Amygdala (tissue), 56 donors: Measurements from ENCODE around the gene MAGIX.

ENCODE experiments used
- DNase-seq, 56 donors: peaks; one replicate each; lab custom pipeline; 2025; lab: John Stamatoyannopoulos, UW

The MAGIX gene

GRCh38 chrX:49178537-49178936, 16.0 kb downstream of the MAGIX start:
- DNase-seq: no peak

- no peak for DNase-seq
These were observed 16.8 kb downstream of the MAGIX start for GRCh38 chrX:49179358-49179757.

- no peak for DNase-seq
These were observed 21.2 kb downstream of the MAGIX start for GRCh38 chrX:49183701-49184281.

- peak in 30 of 56 donors; percentile 6 to 76 (median 20) for DNase-seq
These were observed 22.0 kb downstream of the MAGIX start for GRCh38 chrX:49184294-49185281.

GRCh38 chrX:49186125-49187027, 23.8 kb downstream of the MAGIX start, which contains the start of gene PRICKLE3:
Gene PRICKLE3, minus strand, starts transcription at chrX:49186373. Its CDS starts 76 bp downstream, at chrX:49186297.
- DNase-seq: peak in 39 of 56 donors; percentile 1 to 64 (median 24)

GRCh38 chrX:49187028-49187394, 24.5 kb downstream of the MAGIX start:
- no peak for DNase-seq

GRCh38 chrX:49187526-49187925, 25.0 kb downstream of the MAGIX start:
- DNase-seq: no peak

- no peak for DNase-seq
These were observed 26.0 kb downstream of the MAGIX start for GRCh38 chrX:49188468-49189076.

GRCh38 chrX:49189606-49190005, 27.0 kb downstream of the MAGIX start:
- DNase-seq: no peak

GRCh38 chrX:49190821-49191573, 28.4 kb downstream of the MAGIX start:
- DNase-seq: peak; percentile 6 to 99 (median 91)

- DNase-seq: peak in 2 of 56 donors; percentile 51 to 54
These were observed 29.0 kb downstream of the MAGIX start for GRCh38 chrX:49191574-49192011.

- DNase-seq: peak in 6 of 56 donors; percentile 1 to 24 (median 13)
These were observed 30.3 kb downstream of the MAGIX start for GRCh38 chrX:49192722-49193328.

GRCh38 chrX:49193542-49193964, 31.0 kb downstream of the MAGIX start:
- DNase-seq: peak in 1 of 56 donors; percentile 5

GRCh38 chrX:49197543-49198087, 35.1 kb downstream of the MAGIX start:
- no peak for DNase-seq

GRCh38 chrX:49198540-49199314, 36.2 kb downstream of the MAGIX start:
- no peak for DNase-seq

- no peak for DNase-seq
These were observed 36.7 kb downstream of the MAGIX start for GRCh38 chrX:49199315-49199595.

- peak; percentile 2 to 89 (median 72) for DNase-seq
These were observed 37.6 kb downstream of the MAGIX start, which contains the start of gene SYP for GRCh38 chrX:49199906-49200771. Gene SYP, minus strand, starts transcription at chrX:49200193. Its CDS starts 7 bp downstream, at chrX:49200186.
